ENCODE measurements around the gene MUC6.

MUC6 gene

GRCh38 chr11:965206-965775 is 71.2 kb downstream of the MUC6 start:
- DNase-seq (ENCODE audit: low spot score), result no peak

- DNase-seq (ENCODE audit: low spot score), result no peak
These were observed 72.7 kb downstream of the MUC6 start for GRCh38 chr11:963852-964251.

Measured in COLO829 (cell line).